GM21528 (cell line): ENCODE data around the gene AARS1.
A peak's percentile ranks its signal among the peaks of the same experiment; 100 is the strongest.
"Not testable (repeated sequence)": the region's sequence is repeated elsewhere in the genome, so short reads cannot be mapped to it uniquely, and the experiment has no call there.

ENCODE experiments used
- ATAC-seq: cut with Tn5 transposase; IDR thresholded peaks from one replicate; pipeline ENCODE4 v1.9.1; 2021; ENCODE audit warnings: mild to moderate bottlenecking, moderate library complexity; ENCODE audit not compliant: unreplicated experiment, low FRiP score

Gene AARS1

GRCh38 chr16:70276392-70276791 is 12.9 kb downstream of the AARS1 start:
- ATAC-seq = no peak

DNA sequence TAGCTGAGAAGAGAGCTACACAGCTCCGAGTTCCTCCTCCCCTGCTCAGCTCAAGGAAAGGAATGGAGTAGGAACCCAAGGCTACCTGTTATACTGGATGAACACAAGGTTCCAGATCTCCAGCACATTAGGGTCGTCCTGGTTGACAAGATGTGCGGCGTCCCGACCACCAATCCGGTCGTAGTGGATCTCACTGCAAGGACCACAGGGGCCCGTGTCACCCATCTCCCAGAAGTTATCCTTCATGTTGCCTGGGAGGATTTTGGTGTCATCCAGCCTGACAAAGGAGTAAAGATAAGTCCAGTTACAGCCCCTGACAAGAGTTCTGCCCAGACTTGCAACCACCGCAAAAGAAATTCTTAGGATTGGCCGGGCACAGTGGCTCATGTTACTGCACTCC is 17.6 kb downstream of the AARS1 start:
- no peak for ATAC-seq

DNA sequence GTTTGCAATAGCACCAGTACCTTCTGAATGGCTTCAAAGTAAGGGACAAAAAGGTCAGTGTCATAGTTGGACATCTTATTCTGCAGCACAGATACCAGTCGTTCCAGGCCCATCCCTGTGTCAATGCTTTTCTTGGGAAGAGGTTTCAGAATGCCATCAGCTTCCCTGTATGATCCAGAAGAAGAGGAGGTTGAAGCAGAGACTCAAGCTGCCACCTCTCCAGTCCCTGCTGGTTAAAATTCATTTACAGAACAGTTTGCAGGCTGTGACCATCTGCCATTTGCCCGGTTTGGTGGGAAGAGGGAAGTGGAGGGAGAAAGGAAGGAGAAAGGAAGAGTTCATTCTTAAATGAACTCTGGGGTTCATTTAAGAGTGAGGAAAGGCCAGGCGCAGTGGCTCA is 19.1 kb downstream of the AARS1 start:
- no peak for ATAC-seq

DNA sequence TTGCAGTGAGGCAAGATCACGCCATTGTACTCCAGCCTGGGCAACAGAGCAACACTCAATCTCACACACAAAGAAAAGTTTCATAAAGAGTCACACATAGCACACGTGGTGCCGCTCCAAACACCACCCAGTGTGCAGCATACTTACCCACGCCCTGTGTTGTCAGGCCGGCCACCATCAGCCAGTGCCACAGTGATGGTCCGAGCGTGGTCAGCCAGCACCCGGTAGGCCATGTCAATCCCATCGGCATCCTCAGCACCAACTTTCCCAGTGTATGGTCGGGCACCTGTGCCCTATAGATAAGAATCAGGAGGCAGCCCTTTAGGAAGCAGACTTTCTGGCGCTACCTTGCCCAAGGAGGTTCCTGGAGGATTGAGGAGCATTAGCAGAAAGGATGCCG is 19.8 kb downstream of the AARS1 start:
- ATAC-seq = no peak

GRCh38 chr16:70267922-70268321 is 21.4 kb downstream of the AARS1 start:
- ATAC-seq = not testable (repeated sequence)

DNA sequence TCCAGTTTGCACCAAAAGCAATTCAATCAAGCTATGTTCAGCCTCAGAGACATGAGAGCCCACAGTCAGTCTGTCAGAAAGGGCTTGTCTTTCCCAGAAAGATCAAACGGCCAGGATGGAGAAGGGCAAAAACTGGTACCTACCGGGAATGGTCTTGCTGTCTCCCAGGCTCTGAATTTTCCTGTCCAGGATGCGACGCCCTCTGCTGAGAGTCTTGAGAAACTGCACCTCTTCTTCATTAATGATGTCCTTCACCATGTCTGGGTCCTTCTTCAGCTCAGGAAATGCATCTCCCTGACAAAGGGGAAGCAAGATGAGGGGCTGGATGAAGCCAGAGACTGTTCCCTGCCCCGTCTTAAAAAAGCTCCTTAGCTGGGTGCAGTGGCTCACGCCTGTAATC is 21.8 kb downstream of the AARS1 start:
- no peak for ATAC-seq

- not testable (repeated sequence) for ATAC-seq
These were observed 29.4 kb downstream of the AARS1 start for GRCh38 chr16:70259903-70260302.

DNA sequence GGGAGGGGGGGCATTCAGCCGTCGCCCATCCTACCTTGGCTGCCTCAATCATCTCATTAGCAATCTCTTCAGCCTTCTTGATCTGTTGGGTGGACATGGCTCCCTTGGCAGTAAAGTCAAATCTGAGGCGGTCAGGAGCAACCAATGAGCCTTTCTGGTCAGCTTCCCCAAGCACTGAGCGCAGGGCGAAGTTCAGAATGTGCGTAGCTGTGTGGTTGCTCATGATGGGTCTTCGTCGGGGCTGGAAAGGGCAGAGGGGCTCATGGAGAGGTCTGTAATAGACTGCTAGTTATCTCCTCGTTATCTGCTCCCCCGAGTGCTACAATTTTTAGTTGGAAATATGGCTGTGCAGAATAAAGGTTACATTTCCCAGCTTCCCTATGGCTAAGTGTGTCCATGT is 30.4 kb downstream of the AARS1 start:
- ATAC-seq = no peak

DNA sequence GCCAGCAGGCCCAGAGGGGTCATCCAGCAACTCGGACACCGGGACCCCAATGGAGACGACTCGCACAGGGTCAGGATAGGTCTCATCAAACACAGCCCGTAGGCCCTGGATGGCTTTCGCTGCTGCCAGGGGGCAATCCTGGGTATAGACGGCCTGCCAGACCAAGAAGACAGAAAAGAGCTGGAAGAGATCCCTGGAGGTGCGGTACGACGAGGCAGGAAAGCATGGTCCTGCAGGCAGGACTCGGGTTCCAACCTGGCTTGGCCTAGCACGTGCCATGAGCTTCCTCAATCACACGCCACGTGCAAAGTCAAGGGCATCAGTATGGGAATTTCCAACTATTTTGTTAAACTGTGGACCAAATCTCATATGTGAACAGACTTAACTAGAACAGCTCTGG is 31.2 kb downstream of the AARS1 start:
- no peak for ATAC-seq

GRCh38 chr16:70257391-70257790 is 31.9 kb downstream of the AARS1 start:
- ATAC-seq = no peak

GRCh38 chr16:70255574-70255973 is 33.7 kb downstream of the AARS1 start:
- ATAC-seq = no peak

DNA sequence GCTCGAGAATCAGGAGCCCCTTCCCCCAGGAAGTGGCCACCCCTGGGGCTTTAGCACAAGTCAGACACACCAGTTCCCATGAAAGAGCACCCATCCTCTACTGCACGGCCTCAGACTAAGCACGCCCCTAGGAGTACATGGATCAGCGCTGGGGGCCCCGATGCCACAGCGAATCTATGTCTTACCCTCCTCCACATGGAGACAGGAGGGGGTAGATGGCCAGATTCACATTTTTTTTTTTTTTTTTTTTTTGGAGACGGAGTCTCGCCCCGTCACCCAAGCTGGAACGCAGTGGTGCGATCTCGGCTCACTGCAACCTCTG is 34.4 kb downstream of the AARS1 start:
- ATAC-seq = no peak

GRCh38 chr16:70254180-70254964 is 34.9 kb downstream of the AARS1 start:
- no peak for ATAC-seq

DNA sequence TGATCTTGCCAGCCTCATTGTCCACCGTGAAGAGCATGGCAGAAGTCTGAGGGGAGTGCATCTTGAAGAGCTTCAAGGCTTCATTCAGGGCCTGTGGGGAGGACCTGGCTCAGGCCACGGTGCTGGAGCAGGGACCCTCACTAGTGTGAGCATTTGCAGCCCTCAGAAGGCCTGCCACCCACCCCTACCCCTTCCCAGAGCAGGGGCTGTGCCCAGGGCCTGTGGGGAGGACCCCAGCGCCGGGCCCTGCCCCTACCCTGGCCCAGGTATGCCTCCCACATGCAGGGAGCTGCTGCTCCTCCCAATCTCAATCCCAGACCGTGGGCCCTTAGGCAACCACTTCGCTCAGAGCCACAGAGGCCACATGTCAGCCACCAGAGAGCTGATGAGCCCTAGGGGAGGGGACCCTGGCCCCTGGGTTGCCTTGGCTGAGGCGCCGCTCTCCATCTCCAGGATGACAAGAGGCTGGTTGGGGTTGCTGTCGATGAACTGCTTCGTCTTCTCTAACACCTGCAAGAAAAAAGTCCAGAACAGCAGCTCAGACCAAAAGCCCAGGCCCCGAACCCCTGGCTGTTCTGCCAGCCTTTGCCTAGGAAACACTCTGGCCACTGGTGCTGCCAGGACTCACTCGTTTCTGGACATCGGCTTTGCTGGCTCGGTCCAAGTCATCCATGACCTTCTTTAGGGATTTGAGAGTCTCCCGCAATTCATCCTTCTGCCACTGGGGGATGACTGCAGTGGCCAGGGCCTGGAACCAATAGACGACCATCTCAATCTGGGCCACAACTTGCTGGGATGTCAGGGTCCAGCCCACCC is 35.8 kb downstream of the AARS1 start:
- ATAC-seq = no peak

DNA sequence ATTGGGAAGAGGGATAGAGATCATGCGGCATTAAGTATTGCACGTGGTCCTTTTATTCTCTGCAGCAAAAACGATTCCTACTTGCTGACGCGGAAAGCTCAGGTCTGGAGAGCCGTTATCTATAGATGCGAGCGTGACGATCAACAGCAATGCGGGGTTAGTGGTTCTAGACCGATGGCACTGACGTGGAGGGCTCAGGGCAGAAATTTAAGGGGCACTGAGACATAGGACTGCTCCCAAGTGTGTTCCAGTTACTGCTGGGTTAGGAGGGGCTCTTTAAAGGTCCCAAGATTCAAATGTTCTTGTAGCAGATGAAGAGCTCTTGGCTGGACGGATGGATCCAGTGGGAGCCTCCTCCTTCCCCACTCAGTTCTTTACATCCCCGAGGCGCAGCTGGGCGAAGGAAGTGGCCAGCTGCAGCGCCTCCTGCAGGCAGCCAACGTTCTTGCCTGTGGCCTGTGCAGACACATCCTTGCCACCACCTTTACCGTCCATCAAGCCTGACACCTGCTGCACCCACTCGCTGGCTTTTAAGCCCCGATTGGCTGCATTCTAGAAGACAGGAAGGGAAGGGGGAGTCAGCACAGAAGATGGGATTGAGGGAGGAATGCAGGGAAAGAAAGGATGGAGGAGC is 36.8 kb downstream of the AARS1 start:
- no peak for ATAC-seq

DNA sequence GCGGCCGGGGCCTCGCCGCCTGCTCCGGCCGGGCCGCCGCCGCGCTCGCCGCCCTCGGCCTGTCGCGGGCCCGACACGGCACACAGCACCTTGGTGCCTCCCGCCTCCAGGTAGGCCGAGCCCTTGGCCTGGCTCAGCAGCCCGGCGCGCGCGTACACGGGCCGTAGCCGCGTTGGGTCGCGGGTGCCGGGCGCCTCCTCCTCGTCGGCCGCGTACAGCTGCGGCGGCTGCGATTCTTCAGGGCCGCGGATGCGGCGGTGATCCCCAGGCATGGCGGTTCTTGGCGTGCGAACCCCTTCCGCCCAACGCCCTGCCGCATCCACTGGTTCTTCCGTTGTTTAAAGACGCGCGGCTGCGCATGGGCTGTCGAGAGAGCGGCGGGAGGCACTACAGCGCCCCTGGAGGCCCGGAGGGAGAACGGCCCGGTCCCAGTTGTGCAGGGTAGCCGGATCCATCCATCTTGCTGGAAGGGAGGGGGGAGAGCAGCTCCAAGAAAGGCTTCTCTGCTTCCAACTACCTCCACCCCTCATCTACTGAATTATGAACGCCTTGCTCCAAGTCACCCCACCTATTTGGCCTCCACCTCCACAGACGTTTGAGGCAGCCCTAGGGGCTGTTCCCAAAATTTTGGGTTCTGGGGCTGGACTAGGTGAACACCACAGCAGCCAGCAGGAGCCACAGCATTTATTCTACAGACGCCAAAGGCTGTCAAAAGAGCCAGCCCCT is 37.5 kb downstream of the AARS1 start, which contains the start of gene EXOSC6:
TSS of gene EXOSC6 (minus strand) at position 312 of the 726 bp plus-strand sequence. CDS start at position 272, 40 bp downstream.
- peak; percentile 78 for ATAC-seq

DNA sequence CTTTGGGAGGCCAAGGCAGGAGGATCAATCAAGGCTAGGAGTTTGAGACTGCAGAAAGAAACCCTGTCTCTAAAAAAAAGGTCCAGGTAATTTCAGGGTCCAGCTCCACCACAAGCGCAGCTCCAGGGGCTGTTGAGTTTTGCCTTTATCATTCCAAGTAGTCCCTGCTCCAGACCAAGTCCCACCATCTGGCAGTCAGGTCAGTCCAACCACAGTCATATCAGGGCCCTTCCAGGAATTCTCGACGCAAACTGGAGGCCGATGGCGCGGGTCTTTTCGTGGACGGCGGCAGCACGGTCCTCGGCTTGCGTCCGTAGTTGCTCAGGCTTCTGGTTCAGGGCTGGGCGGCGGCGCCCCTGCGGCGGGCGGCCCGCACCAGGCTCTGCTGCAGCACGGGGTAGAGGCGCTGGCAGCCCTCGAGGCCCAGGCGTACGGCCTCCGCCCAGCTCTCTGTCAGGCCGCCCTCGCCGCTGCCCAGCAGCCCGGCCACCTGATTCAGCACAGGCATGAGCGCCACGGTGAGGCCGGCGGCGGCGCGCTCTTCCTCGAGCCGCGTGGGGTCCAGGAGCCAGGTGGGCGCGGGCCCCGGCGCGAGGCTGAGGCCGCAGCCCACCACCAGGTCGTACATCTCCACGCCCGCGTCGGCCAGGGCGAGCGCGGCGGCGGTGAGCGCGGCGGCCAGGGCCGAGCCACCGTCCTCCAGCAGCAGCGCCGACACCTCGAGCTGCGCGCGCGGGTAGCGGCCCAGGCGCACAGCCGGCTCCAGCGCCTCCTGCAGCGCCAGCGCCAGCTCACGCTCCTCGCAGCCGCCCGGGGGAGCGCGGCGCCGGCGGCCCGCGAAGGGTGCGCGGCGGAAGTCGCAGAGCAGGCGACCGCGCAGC is 38.3 kb downstream of the AARS1 start:
- peak; percentile 43 for ATAC-seq

GRCh38 chr16:70249697-70250096 is 39.6 kb downstream of the AARS1 start:
- not testable (repeated sequence) for ATAC-seq

DNA sequence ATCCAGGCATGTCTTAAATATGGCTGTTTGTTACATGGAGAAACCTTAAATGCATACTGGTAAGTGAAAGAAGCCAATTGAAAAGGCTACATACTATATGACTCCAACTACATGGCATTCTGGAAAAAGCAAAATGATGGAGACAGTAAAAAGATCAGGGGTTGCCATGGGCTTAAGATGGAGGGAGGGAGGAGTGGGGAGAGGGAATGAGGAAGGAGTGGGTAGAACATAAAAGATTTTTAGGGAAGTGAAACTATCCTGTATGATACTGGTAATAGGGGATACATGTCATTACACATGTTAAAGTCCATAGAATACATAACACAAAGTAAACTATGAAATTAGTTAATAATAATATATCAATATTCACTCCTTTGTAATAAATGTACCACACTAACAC is 50.5 kb downstream of the AARS1 start:
- not testable (repeated sequence) for ATAC-seq

- not testable (repeated sequence) for ATAC-seq
These were observed 57.5 kb downstream of the AARS1 start for GRCh38 chr16:70231831-70232230.
